Astrocyte of the cerebellum (primary cell): ENCODE results near the gene METTL25.

ENCODE experiments used
- DNase-seq: peaks from one replicate; pipeline ENCODE4 v3.0.0-alpha.2; 2011; ENCODE audit warnings: low read depth
- H3K4me3 ChIP-seq: 2 replicates; pipeline ENCODE4 v1.5.1; 2011; ENCODE audit warnings: mild to moderate bottlenecking, low read depth, low read length, moderate library complexity
- in situ Hi-C: cut with HindIII; loops from 2 replicates; pipeline ENCODE4 v1.10.0; 2017; ENCODE audit warnings: low sequenced_read_pairs
- TF ChIP-seq, protein P1 (sequence below): IDR thresholded peaks from 2 replicates; pipeline ENCODE4 v1.5.1; 2012; ENCODE audit warnings: low read length, low read depth, moderate library complexity, mild to moderate bottlenecking; ENCODE audit errors: missing control alignments

Gene METTL25

GRCh38 chr12:82358200-82359114 is at the start of gene METTL25, which contains the start of gene CCDC59:
Gene METTL25, plus strand, starts transcription at chr12:82358529. Its CDS starts 37 bp downstream, at chr12:82358566.
Gene CCDC59, minus strand, starts transcription at chr12:82358387. Its CDS starts 11 bp downstream, at chr12:82358376.
- TF ChIP-seq, protein P1, sequence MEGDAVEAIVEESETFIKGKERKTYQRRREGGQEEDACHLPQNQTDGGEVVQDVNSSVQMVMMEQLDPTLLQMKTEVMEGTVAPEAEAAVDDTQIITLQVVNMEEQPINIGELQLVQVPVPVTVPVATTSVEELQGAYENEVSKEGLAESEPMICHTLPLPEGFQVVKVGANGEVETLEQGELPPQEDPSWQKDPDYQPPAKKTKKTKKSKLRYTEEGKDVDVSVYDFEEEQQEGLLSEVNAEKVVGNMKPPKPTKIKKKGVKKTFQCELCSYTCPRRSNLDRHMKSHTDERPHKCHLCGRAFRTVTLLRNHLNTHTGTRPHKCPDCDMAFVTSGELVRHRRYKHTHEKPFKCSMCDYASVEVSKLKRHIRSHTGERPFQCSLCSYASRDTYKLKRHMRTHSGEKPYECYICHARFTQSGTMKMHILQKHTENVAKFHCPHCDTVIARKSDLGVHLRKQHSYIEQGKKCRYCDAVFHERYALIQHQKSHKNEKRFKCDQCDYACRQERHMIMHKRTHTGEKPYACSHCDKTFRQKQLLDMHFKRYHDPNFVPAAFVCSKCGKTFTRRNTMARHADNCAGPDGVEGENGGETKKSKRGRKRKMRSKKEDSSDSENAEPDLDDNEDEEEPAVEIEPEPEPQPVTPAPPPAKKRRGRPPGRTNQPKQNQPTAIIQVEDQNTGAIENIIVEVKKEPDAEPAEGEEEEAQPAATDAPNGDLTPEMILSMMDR = peak; percentile 92
- peak; percentile 98 for DNase-seq
- H3K4me3 ChIP-seq = peak within 1 kb of the TSS; percentile 96
- in situ Hi-C loops = no loop called here

DNA sequence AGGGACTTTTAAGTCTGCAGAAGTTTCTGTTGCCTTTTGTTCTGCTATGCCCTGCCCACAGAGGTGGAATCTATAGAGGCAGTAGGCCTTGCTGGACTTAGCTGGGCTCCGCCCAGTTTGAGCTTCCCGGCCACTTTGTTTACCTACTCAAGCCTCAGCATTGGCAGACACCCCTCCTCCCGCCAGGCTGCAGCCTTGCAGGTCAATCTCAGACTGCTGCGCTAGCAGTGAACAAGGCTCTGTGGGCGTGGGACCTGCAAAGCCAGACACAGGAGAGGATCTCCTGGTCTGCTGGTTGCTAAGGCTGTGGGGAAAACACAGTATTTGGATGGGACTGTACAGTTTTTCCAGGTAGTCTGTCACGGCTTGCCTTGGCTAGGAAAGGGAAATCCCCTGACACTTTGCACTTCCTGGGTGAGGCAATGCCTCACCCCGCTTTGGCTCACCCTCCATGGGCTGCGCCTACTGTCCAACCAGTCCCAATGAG is 43.9 kb upstream of the METTL25 start:
- in situ Hi-C loops = no loop called here
- DNase-seq = no peak
- TF ChIP-seq, protein P1 = no peak
- H3K4me3 ChIP-seq = no peak overlapping the region

GRCh38 chr12:82319276-82319675 is 39.1 kb upstream of the METTL25 start:
- DNase-seq = no peak
- in situ Hi-C loops = no loop called here
- H3K4me3 ChIP-seq = no peak overlapping the region
- TF ChIP-seq, protein P1 = no peak

- TF ChIP-seq, protein P1 = no peak
- DNase-seq = no peak
- in situ Hi-C loops = no loop called here
- no peak overlapping the region for H3K4me3 ChIP-seq
Measured at GRCh38 chr12:82325540-82326336, 32.6 kb upstream of the METTL25 start.

DNA sequence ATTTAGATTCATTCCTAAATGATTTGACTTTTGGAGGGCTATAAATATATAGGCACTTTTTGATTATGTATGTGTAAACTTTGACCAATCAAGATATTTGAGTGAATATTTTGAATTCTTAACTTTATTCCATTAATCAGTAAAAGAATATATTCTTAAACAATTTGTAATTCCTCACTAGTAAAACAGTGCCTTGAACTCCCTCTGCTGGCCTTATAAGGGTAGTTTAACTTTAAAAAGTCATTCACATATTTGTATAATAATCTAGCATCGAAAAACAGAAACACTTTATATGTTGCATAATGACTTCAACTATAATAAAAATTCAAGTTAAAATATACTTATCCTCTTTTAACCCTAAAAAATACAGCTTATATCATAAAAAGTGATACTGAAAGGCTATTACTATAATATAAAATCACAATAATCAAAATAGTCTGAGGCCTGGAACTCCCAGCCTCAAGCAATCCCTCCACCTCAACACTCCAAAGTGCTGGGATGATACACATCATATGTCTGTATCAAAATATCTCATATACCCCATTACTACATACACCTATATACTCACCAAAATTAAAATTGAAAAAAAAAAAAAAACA is 31.3 kb upstream of the METTL25 start:
- in situ Hi-C loops = no loop called here
- DNase-seq = peak; percentile 29
- TF ChIP-seq, protein P1 = peak; percentile 35
- H3K4me3 ChIP-seq = no peak overlapping the region

- TF ChIP-seq, protein P1 = no peak
- DNase-seq = no peak
- no peak overlapping the region for H3K4me3 ChIP-seq
- in situ Hi-C loops = no loop called here
Measured at GRCh38 chr12:82327861-82328260, 30.5 kb upstream of the METTL25 start.
